Measurements from ENCODE around the gene GABRP. TPM values are rescaled to one million over a fixed set of nuclear protein-coding genes. Genes with fewer than 3 reads are reported as not detected.

The GABRP gene
- total RNA-seq, result not detected

GRCh38 chr5:170783498-170784247 is at the start of gene GABRP:
GABRP (plus strand) TSS chr5:170783725; CDS start chr5:170788616, 4,891 bp downstream.
- intact Hi-C loops (cut with micrococcal nuclease), result no loop called here
- Mint-ChIP-seq H3K27ac (no peak within 1 kb of the TSS), H3K27me3 (no peaks in the 10 kb centered on the region), H3K4me1 (ENCODE audit: low read depth) (no peaks in the 10 kb centered on the region), H3K4me3 (no peak within 1 kb of the TSS), H3K36me3 (no peaks in the 10 kb centered on the region), H3K9me3 (no peaks in the 10 kb centered on the region)
- CTCF ChIA-PET, result no interaction called here
- POLR2A ChIA-PET, result no interaction called here
- no peak for DNase-seq

- ChIA-PET CTCF (interaction anchor here (0.8 kb wide), 1 partner anchor 8 kb away, joined by 3 read pairs; no protein-coding TSS in a partner anchor), POLR2A (no interaction called here)
- intact Hi-C loops (cut with micrococcal nuclease), result no loop called here
- Mint-ChIP-seq H3K27me3 (peaks cover 12% of the 10 kb centered on the region), H3K36me3 (no peaks in the 10 kb centered on the region), H3K4me1 (ENCODE audit: low read depth) (no peaks in the 10 kb centered on the region), H3K4me3 (no peak overlapping the region), H3K9me3 (peaks cover 3% of the 10 kb centered on the region), H3K27ac (no peak overlapping the region)
- no peak for DNase-seq
Measured at GRCh38 chr5:170736966-170737365, 46.6 kb upstream of the GABRP start.

GRCh38 chr5:170737591-170737990 is 45.9 kb upstream of the GABRP start:
- no peak overlapping the region for H3K27ac Mint-ChIP-seq
- intact Hi-C loops (cut with micrococcal nuclease), result no loop called here
- ChIA-PET POLR2A (no interaction called here), CTCF (no interaction called here)
- H3K9me3 Mint-ChIP-seq, result peaks cover 3% of the 10 kb centered on the region
- no peak overlapping the region for H3K4me3 Mint-ChIP-seq
- H3K27me3 Mint-ChIP-seq, result peaks cover 12% of the 10 kb centered on the region
- no peaks in the 10 kb centered on the region for H3K36me3 Mint-ChIP-seq
- H3K4me1 Mint-ChIP-seq (ENCODE audit: low read depth), result no peaks in the 10 kb centered on the region
- no peak for DNase-seq

GRCh38 chr5:170738840-170739239 is 44.7 kb upstream of the GABRP start:
- no peak overlapping the region for H3K27ac Mint-ChIP-seq
- H3K27me3 Mint-ChIP-seq, result peaks cover 19% of the 10 kb centered on the region
- DNase-seq, result no peak

GRCh38 chr5:170739446-170739845 is 44.1 kb upstream of the GABRP start:
- CTCF ChIA-PET, result no interaction called here
- H3K4me1 Mint-ChIP-seq (ENCODE audit: low read depth), result peaks cover 2% of the 10 kb centered on the region

More at GRCh38 chr5:170738840-170739239, 44.7 kb upstream of the GABRP start:
- CTCF ChIA-PET, result no interaction called here
- intact Hi-C loops (cut with micrococcal nuclease), result no loop called here
- peaks cover 3% of the 10 kb centered on the region for H3K9me3 Mint-ChIP-seq
- H3K4me3 Mint-ChIP-seq, result no peak overlapping the region
- no peaks in the 10 kb centered on the region for H3K36me3 Mint-ChIP-seq
- POLR2A ChIA-PET, result no interaction called here
- no peaks in the 10 kb centered on the region for H3K4me1 Mint-ChIP-seq (ENCODE audit: low read depth)

GRCh38 chr5:170740551-170741205 is 42.8 kb upstream of the GABRP start:
- no peaks in the 10 kb centered on the region for H3K9me3 Mint-ChIP-seq
- CTCF ChIA-PET, result no interaction called here
- no peak overlapping the region for H3K27ac Mint-ChIP-seq
- POLR2A ChIA-PET, result no interaction called here
- H3K4me1 Mint-ChIP-seq (ENCODE audit: low read depth), result peaks cover 2% of the 10 kb centered on the region
- H3K4me3 Mint-ChIP-seq, result no peak overlapping the region
- DNase-seq, result no peak
- intact Hi-C loops (cut with micrococcal nuclease), result no loop called here
- H3K36me3 Mint-ChIP-seq, result no peaks in the 10 kb centered on the region
- H3K27me3 Mint-ChIP-seq, result peaks cover 26% of the 10 kb centered on the region

More at GRCh38 chr5:170739446-170739845, 44.1 kb upstream of the GABRP start:
- POLR2A ChIA-PET, result no interaction called here
- peaks cover 3% of the 10 kb centered on the region for H3K9me3 Mint-ChIP-seq
- DNase-seq, result no peak
- H3K27ac Mint-ChIP-seq, result no peak overlapping the region
- peaks cover 23% of the 10 kb centered on the region for H3K27me3 Mint-ChIP-seq
- H3K36me3 Mint-ChIP-seq, result no peaks in the 10 kb centered on the region
- intact Hi-C loops (cut with micrococcal nuclease), result no loop called here
- no peak overlapping the region for H3K4me3 Mint-ChIP-seq

GRCh38 chr5:170741801-170742200 is 41.7 kb upstream of the GABRP start:
- POLR2A ChIA-PET, result no interaction called here
- peaks cover 2% of the 10 kb centered on the region for H3K4me1 Mint-ChIP-seq (ENCODE audit: low read depth)
- CTCF ChIA-PET, result no interaction called here
- H3K4me3 Mint-ChIP-seq, result no peak overlapping the region
- H3K9me3 Mint-ChIP-seq, result no peaks in the 10 kb centered on the region
- H3K27me3 Mint-ChIP-seq, result peaks cover 31% of the 10 kb centered on the region
- no peak overlapping the region for H3K27ac Mint-ChIP-seq
- H3K36me3 Mint-ChIP-seq, result no peaks in the 10 kb centered on the region
- intact Hi-C loops (cut with micrococcal nuclease), result no loop called here
- no peak for DNase-seq

- POLR2A ChIA-PET, result no interaction called here
- intact Hi-C loops (cut with micrococcal nuclease), result loop anchor here (2.0 kb wide), 1 partner anchor 593 kb away; no protein-coding TSS in a partner anchor
- H3K36me3 Mint-ChIP-seq, result no peaks in the 10 kb centered on the region
- DNase-seq, result no peak
- H3K4me1 Mint-ChIP-seq (ENCODE audit: low read depth), result peaks cover 2% of the 10 kb centered on the region
- no peak overlapping the region for H3K4me3 Mint-ChIP-seq
- peaks cover 32% of the 10 kb centered on the region for H3K27me3 Mint-ChIP-seq
- H3K9me3 Mint-ChIP-seq, result no peaks in the 10 kb centered on the region
- CTCF ChIA-PET, result interaction anchor here (0.6 kb wide), 1 partner anchor 102 kb away, joined by 3 read pairs; no protein-coding TSS in a partner anchor
- no peak overlapping the region for H3K27ac Mint-ChIP-seq
Measured at GRCh38 chr5:170743876-170744212, 39.7 kb upstream of the GABRP start.

GRCh38 chr5:170745481-170746071 is 37.9 kb upstream of the GABRP start:
- no peaks in the 10 kb centered on the region for H3K9me3 Mint-ChIP-seq
- peaks cover 2% of the 10 kb centered on the region for H3K4me1 Mint-ChIP-seq (ENCODE audit: low read depth)
- H3K27ac Mint-ChIP-seq, result no peak overlapping the region
- intact Hi-C loops (cut with micrococcal nuclease), result loop anchor here (2.0 kb wide), 1 partner anchor 591 kb away; no protein-coding TSS in a partner anchor
- no peak for DNase-seq
- ChIA-PET POLR2A (no interaction called here), CTCF (interaction anchor here (1.1 to 1.4 kb wide), 4 partner anchors 9 to 432 kb away, joined by 3 to 7 read pairs (median 3); no protein-coding TSS in a partner anchor)
- H3K27me3 Mint-ChIP-seq, result peaks cover 38% of the 10 kb centered on the region
- no peak overlapping the region for H3K4me3 Mint-ChIP-seq
- no peaks in the 10 kb centered on the region for H3K36me3 Mint-ChIP-seq

GRCh38 chr5:170746075-170746960 is 37.2 kb upstream of the GABRP start:
- no peak for DNase-seq
- Mint-ChIP-seq H3K27ac (no peak overlapping the region), H3K27me3 (peaks cover 36% of the 10 kb centered on the region), H3K4me1 (ENCODE audit: low read depth) (peaks cover 2% of the 10 kb centered on the region), H3K9me3 (no peaks in the 10 kb centered on the region), H3K4me3 (no peak overlapping the region), H3K36me3 (no peaks in the 10 kb centered on the region)
- ChIA-PET CTCF (interaction anchor here (1.1 to 1.4 kb wide), 2 partner anchors 45 to 431 kb away, joined by 3 to 7 read pairs; no protein-coding TSS in a partner anchor), POLR2A (no interaction called here)
- intact Hi-C loops (cut with micrococcal nuclease), result no loop called here

GRCh38 chr5:170746961-170747340 is 36.6 kb upstream of the GABRP start:
- no peak for DNase-seq
- POLR2A ChIA-PET, result no interaction called here
- H3K27ac Mint-ChIP-seq, result no peak overlapping the region
- H3K4me3 Mint-ChIP-seq, result no peak overlapping the region
- H3K4me1 Mint-ChIP-seq (ENCODE audit: low read depth), result peaks cover 2% of the 10 kb centered on the region
- no peaks in the 10 kb centered on the region for H3K36me3 Mint-ChIP-seq
- CTCF ChIA-PET, result no interaction called here
- intact Hi-C loops (cut with micrococcal nuclease), result no loop called here
- no peaks in the 10 kb centered on the region for H3K9me3 Mint-ChIP-seq
- H3K27me3 Mint-ChIP-seq, result peaks cover 33% of the 10 kb centered on the region

- ChIA-PET CTCF (no interaction called here), POLR2A (no interaction called here)
- no peak overlapping the region for H3K27ac Mint-ChIP-seq
- H3K4me3 Mint-ChIP-seq, result no peak overlapping the region
- intact Hi-C loops (cut with micrococcal nuclease), result no loop called here
- DNase-seq, result no peak
- peaks cover 33% of the 10 kb centered on the region for H3K27me3 Mint-ChIP-seq
- H3K9me3 Mint-ChIP-seq, result no peaks in the 10 kb centered on the region
- no peaks in the 10 kb centered on the region for H3K36me3 Mint-ChIP-seq
- peaks cover 2% of the 10 kb centered on the region for H3K4me1 Mint-ChIP-seq (ENCODE audit: low read depth)
Measured at GRCh38 chr5:170747357-170747756, 36.2 kb upstream of the GABRP start.
